Activated CD4-positive, alpha-beta T cell treated with anti-CD3 and anti-CD28 coated beads for 36 hours (primary cell): ENCODE data around the gene LRRC61. TPM values are rescaled to one million over a fixed set of nuclear protein-coding genes. Genes with fewer than 3 reads are reported as not detected.

Experiments used
- total RNA-seq, 2 experiments: library from RNA; stranded (reverse); gene quantifications; one replicate each; pipeline ENCODE4 v1.2.3, GENCODE V29; 2021

Gene LRRC61
- total RNA-seq, 2 experiments from 2014 or later, result 13.0 to 17.4 TPM

Other genes starting within 250 kb of the LRRC61 start
- gene ACTR3C, start 190 bp downstream of the LRRC61 start, total RNA-seq, result 1 to 10 TPM; 3.2 to 4.7 TPM
- not detected for gene RARRES2, start 18.3 kb downstream of the LRRC61 start, total RNA-seq
- gene REPIN1, start 45.5 kb downstream of the LRRC61 start, total RNA-seq, result 10 to 100 TPM; 48.2 to 55.6 TPM
- 1 to 10 TPM; 3.9 to 5.1 TPM for gene ZNF775, start 56.0 kb downstream of the LRRC61 start, total RNA-seq
- 1 to 10 TPM; 7.7 to 9.6 TPM for gene GIMAP8, start 127.3 kb downstream of the LRRC61 start, total RNA-seq
- 10 to 100 TPM; 34.5 to 36.9 TPM for gene GIMAP7, start 191.5 kb downstream of the LRRC61 start, total RNA-seq
- 100 to 1,000 TPM; 109 to 135 TPM for gene GIMAP4, start 244.0 kb downstream of the LRRC61 start, total RNA-seq